ENCODE measurements around the gene PRKCZ. TPM values are rescaled to one million over a fixed set of nuclear protein-coding genes. Genes with fewer than 3 reads are reported as not detected.

PRKCZ gene
- polyA plus RNA-seq, 1 of the 3 experiments (the other 2 are of a cell fraction) = 24.2 TPM

DNA sequence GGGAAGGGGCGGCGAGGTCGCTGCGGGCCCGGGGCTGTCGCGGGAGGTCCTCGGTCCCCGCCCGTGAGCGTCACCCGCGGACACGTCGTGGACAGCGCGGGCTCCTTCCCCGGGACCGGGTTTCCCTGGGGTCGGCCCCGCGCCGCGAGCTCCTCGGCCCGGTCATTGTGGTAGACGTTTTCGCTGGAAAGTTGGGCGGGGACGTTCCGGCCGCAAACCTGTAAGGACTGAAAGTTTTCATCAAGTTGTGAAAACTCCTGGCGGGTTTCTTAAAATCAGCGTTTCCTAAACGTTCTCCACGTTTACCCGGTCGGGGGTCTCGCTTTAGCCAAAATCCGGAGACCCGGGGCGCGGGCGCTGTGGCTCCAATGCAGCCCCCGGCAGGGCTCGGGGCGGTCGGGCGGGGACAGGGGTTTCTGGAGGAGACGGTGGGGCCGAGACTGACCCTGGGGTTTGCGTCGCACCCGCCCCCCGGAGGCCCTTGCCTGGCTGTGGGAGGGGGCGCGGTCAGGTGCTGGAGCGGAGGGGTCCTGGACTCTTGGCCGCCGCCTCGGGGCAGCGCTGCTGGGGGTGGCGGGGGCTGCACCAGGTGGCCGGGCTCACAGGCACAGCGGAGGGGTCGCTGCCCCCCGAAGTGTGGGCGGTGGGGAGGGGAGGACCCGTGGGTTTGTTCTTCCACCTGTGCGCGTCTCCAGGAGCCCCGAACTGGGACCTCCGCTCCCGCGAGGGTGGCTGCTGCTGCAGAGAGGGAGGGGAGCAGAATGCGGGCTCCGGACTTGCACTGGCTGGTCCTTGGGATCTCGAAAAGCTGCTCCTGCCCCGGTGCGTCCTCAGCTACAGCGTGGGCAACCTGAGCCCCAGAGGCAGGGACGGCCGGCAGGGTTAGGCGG lies 827 bp downstream of the PRKCZ start:
- H3K9ac ChIP-seq = 0 out of 2 replicates have a peak overlapping the region, but pooled peaks have one; percentile 14
- H3K79me2 ChIP-seq (ENCODE audit: insufficient read depth) = no peaks in the 10 kb centered on the region
- WGBS (ENCODE audit: low lambda C conversion rate) = 43% methylated on average over 24 of the region's 84 CpGs
- peak overlapping the region; percentile 51; the same call in 1 of the 2 replicates for H2AFZ ChIP-seq (ENCODE audit: low read depth)
- peak overlapping the region; percentile 32 to 70; a peak in 3 of 4 replicates for H3K4me3 ChIP-seq (ENCODE audit: low read depth in 2 of 2, low read length in 1 of 2)
- H4K20me1 ChIP-seq (ENCODE audit: insufficient read depth) = no peaks in the 10 kb centered on the region
- ChIA-PET CTCF (interaction anchor here (0.7 to 4.5 kb wide), 6 partner anchors 25 to 110 kb away, joined by 3 to 35 read pairs (median 4); no protein-coding TSS in a partner anchor), POLR2A (no interaction called here)
- TF ChIP-seq FOXJ3 (CRISPR knock-in tag; IDR thresholded peaks at IDR 0.05) = no peak
- TF ChIP-seq GATA2 (CRISPR knock-in tag; IDR thresholded peaks at IDR 0.05) = no peak
- no peak for TF ChIP-seq YY1 (IDR thresholded peaks at IDR 0.05; ENCODE audit: low read depth)
- no peak for TF ChIP-seq RXRA (IDR thresholded peaks at IDR 0.05; ENCODE audit: borderline replicate concordance, low read depth)
- no peak for TF ChIP-seq SMC3 (IDR thresholded peaks at IDR 0.05; ENCODE audit: low read depth, low read length)
- no peak for TF ChIP-seq NFIC (IDR thresholded peaks at IDR 0.05; ENCODE audit: borderline replicate concordance)
- TF ChIP-seq MEF2A (IDR thresholded peaks at IDR 0.05; ENCODE audit: borderline replicate concordance, low read depth) = no peak
- no peak overlapping the region for H3K4me2 ChIP-seq
- peaks cover 0 to 17% of the 10 kb centered on the region in 2 experiments; a peak in 1 of 4 replicates for H3K4me1 ChIP-seq (ENCODE audit: control insufficient read depth in 1 of 2, insufficient read depth in 2 of 2, low read depth in 1 of 2, low read length in 1 of 2)
- H3F3A ChIP-seq (replicated peaks; ENCODE audit: insufficient read depth) = no peaks in the 10 kb centered on the region
- DNase-seq = no peak
- no peaks in the 10 kb centered on the region for H3K36me3 ChIP-seq (replicated peaks in 1 of 2; ENCODE audit: control insufficient read depth in 1 of 2, insufficient read depth in 2 of 2, low read length in 1 of 2)
- H3K9me3 ChIP-seq = no peaks in the 10 kb centered on the region
- H3K27ac ChIP-seq (ENCODE audit: low read depth in 2 of 2, low read length in 1 of 2) = no peak overlapping the region; a peak in 1 of 4 replicates
- H3K27me3 ChIP-seq (ENCODE audit: insufficient read depth) = no peaks in the 10 kb centered on the region
- no peaks in the 10 kb centered on the region for H3K9me2 ChIP-seq

DNA sequence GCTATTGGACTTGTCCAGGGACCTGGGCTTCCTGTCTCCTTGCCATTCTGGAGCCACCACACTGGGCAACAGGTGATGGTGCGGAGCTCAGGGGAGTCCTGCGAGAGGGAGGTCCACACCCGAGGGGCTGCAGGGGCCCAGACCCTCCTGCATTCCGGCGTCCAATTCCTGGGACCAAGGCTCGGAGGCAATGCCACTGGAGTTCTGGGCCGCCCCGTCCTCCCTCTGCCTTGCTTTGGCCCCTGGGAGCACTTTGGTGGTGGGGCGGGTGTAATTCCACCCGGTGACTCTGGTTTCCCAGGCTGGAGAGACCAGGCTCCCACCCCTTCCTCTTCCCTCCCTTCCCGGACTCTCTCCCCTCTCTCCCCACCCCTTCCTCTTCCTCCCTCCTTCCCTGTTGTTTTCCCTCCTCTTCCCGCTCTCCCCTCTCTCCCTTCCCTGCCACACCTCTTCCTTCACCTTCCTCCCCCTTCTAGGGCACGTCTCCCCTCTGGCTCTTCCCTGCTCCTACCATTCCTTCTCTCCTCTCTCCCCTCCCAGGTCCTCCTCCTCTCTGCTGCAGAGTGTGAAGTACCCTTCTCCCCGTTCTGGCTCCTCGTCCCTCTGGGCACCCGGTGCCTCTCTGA lies 2.0 kb downstream of the PRKCZ start:
- H3K27ac ChIP-seq (ENCODE audit: low read depth in 2 of 2, low read length in 1 of 2) = no peak overlapping the region
- no peaks in the 10 kb centered on the region for H4K20me1 ChIP-seq (ENCODE audit: insufficient read depth)
- peaks cover 0 to 17% of the 10 kb centered on the region in 2 experiments; a peak in 1 of 4 replicates for H3K4me1 ChIP-seq (ENCODE audit: control insufficient read depth in 1 of 2, insufficient read depth in 2 of 2, low read depth in 1 of 2, low read length in 1 of 2)
- no peaks in the 10 kb centered on the region for H3F3A ChIP-seq (replicated peaks; ENCODE audit: insufficient read depth)
- 85% methylated on average over 13 of the region's 16 CpGs for WGBS (ENCODE audit: low lambda C conversion rate)
- TF ChIP-seq RFX5 (IDR thresholded peaks at IDR 0.05; ENCODE audit: low read length) (no peak), EP300 (IDR thresholded peaks at IDR 0.05; ENCODE audit: borderline replicate concordance in 1 of 2, low read depth in 1 of 2, low read length in 1 of 2) (no peak), GATA2 (CRISPR knock-in tag; IDR thresholded peaks at IDR 0.05) (no peak)
- H2AFZ ChIP-seq (ENCODE audit: low read depth) = no peak overlapping the region
- no peak overlapping the region for H3K4me2 ChIP-seq
- no peaks in the 10 kb centered on the region for H3K9me2 ChIP-seq
- H3K9me3 ChIP-seq = no peaks in the 10 kb centered on the region
- DNase-seq = no peak
- H3K9ac ChIP-seq = no peak overlapping the region
- ChIA-PET CTCF (interaction anchor here (0.7 to 4.5 kb wide), 3 partner anchors 24 to 108 kb away, joined by 3 to 30 read pairs (median 4); no protein-coding TSS in a partner anchor), POLR2A (no interaction called here)
- H3K79me2 ChIP-seq (ENCODE audit: insufficient read depth) = no peaks in the 10 kb centered on the region
- no peaks in the 10 kb centered on the region for H3K36me3 ChIP-seq (replicated peaks in 1 of 2; ENCODE audit: control insufficient read depth in 1 of 2, insufficient read depth in 2 of 2, low read length in 1 of 2)
- H3K4me3 ChIP-seq (ENCODE audit: low read depth in 2 of 2, low read length in 1 of 2) = no peak overlapping the region
- no peaks in the 10 kb centered on the region for H3K27me3 ChIP-seq (ENCODE audit: insufficient read depth)

DNA sequence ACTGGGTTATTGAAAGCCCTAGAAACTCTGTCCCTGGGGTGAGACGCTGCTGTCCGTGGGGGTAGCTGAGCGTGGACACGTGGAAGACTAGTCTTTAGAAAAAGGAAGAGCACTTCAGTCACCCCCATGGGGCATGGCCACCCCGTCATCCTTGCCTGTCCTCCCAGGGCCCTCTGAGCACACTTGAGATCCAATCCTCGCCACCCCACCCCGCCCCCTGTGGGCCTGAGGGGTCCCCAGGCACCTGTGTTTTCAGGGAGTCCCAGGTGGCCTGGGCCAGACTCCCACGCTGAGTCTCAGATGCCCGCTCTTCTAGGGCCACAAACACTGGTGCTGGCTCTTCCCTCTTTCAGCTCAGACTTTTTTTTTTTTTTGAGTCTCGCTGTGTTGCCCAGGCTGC lies 2.5 kb downstream of the PRKCZ start:
- Histone ChIP-seq H3K4me3 (ENCODE audit: low read depth in 2 of 2, low read length in 1 of 2) (no peak overlapping the region), H3K27me3 (ENCODE audit: insufficient read depth) (no peaks in the 10 kb centered on the region), H3K9ac (no peak overlapping the region), H4K20me1 (ENCODE audit: insufficient read depth) (no peaks in the 10 kb centered on the region), H3F3A (replicated peaks; ENCODE audit: insufficient read depth) (no peaks in the 10 kb centered on the region), H3K27ac (ENCODE audit: low read depth in 2 of 2, low read length in 1 of 2) (no peak overlapping the region), H3K9me3 (no peaks in the 10 kb centered on the region), H3K9me2 (no peaks in the 10 kb centered on the region), H2AFZ (ENCODE audit: low read depth) (no peak overlapping the region), H3K4me1 (ENCODE audit: control insufficient read depth in 1 of 2, insufficient read depth in 2 of 2, low read depth in 1 of 2, low read length in 1 of 2) (peaks cover 0 to 17% of the 10 kb centered on the region in 2 experiments; a peak in 1 of 4 replicates), H3K4me2 (no peak overlapping the region), H3K36me3 (replicated peaks in 1 of 2; ENCODE audit: control insufficient read depth in 1 of 2, insufficient read depth in 2 of 2, low read length in 1 of 2) (no peaks in the 10 kb centered on the region), H3K79me2 (ENCODE audit: insufficient read depth) (no peaks in the 10 kb centered on the region)
- 96% methylated on average over 7 of the region's 10 CpGs for WGBS (ENCODE audit: low lambda C conversion rate)
- DNase-seq = no peak
- POLR2A ChIA-PET = no interaction called here
- CTCF ChIA-PET = interaction anchor here (1.5 kb wide), 1 partner anchor 8 kb away, joined by 5 read pairs; no protein-coding TSS in a partner anchor
- TF ChIP-seq, protein P1, sequence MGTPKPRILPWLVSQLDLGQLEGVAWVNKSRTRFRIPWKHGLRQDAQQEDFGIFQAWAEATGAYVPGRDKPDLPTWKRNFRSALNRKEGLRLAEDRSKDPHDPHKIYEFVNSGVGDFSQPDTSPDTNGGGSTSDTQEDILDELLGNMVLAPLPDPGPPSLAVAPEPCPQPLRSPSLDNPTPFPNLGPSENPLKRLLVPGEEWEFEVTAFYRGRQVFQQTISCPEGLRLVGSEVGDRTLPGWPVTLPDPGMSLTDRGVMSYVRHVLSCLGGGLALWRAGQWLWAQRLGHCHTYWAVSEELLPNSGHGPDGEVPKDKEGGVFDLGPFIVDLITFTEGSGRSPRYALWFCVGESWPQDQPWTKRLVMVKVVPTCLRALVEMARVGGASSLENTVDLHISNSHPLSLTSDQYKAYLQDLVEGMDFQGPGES (IDR thresholded peaks at IDR 0.05; ENCODE audit: low read depth, low read length) = no peak
- TF ChIP-seq, protein P2, sequence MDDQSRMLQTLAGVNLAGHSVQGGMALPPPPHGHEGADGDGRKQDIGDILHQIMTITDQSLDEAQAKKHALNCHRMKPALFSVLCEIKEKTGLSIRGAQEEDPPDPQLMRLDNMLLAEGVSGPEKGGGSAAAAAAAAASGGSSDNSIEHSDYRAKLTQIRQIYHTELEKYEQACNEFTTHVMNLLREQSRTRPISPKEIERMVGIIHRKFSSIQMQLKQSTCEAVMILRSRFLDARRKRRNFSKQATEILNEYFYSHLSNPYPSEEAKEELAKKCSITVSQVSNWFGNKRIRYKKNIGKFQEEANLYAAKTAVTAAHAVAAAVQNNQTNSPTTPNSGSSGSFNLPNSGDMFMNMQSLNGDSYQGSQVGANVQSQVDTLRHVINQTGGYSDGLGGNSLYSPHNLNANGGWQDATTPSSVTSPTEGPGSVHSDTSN (IDR thresholded peaks at IDR 0.05) = no peak
- TF ChIP-seq NRF1 (IDR thresholded peaks at IDR 0.05; ENCODE audit: low read depth, low read length) (no peak), TCF12 (IDR thresholded peaks at IDR 0.05) (no peak), CHD2 (IDR thresholded peaks at IDR 0.05; ENCODE audit: low read length, partially characterized antibody) (no peak), EZH2phosphoT487 (IDR thresholded peaks at IDR 0.05; ENCODE audit: borderline replicate concordance, low read depth) (no peak), RXRA (IDR thresholded peaks at IDR 0.05; ENCODE audit: borderline replicate concordance, low read depth) (no peak), FOXJ3 (CRISPR knock-in tag; IDR thresholded peaks at IDR 0.05) (no peak), YY1 (IDR thresholded peaks at IDR 0.05; ENCODE audit: low read depth) (no peak), GATA2 (CRISPR knock-in tag; IDR thresholded peaks at IDR 0.05) (no peak)
- TF ChIP-seq, protein P3, sequence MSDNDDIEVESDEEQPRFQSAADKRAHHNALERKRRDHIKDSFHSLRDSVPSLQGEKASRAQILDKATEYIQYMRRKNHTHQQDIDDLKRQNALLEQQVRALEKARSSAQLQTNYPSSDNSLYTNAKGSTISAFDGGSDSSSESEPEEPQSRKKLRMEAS (IDR thresholded peaks at IDR 0.05; ENCODE audit: low read depth) = no peak

All from SK-N-SH (cell line).